GM18508 (cell line): ENCODE measurements around the gene FBXO3.
A peak's percentile ranks its signal among the peaks of the same experiment; 100 is the strongest.

Experiments used
- ATAC-seq: cut with Tn5 transposase; IDR thresholded peaks from one replicate; pipeline ENCODE4 v1.9.1; 2021; ENCODE audit warnings: moderate number of reproducible peaks; ENCODE audit not compliant: insufficient read depth, unreplicated experiment

FBXO3 gene

GRCh38 chr11:33773404-33773986, 825 bp downstream of the FBXO3 start:
- ATAC-seq = no peak

GRCh38 chr11:33772870-33773269, 1.4 kb downstream of the FBXO3 start:
- ATAC-seq = no peak

- ATAC-seq = no peak
Measured at GRCh38 chr11:33772300-33772699, 2.0 kb downstream of the FBXO3 start.

GRCh38 chr11:33770236-33770635, 4.1 kb downstream of the FBXO3 start:
- no peak for ATAC-seq

- ATAC-seq = no peak
Measured at GRCh38 chr11:33769542-33769941, 4.8 kb downstream of the FBXO3 start.

- no peak for ATAC-seq
Measured at GRCh38 chr11:33767624-33768023, 6.7 kb downstream of the FBXO3 start.

- ATAC-seq = no peak
Measured at GRCh38 chr11:33766085-33766484, 8.2 kb downstream of the FBXO3 start.

GRCh38 chr11:33761471-33761870, 12.8 kb downstream of the FBXO3 start:
- ATAC-seq = peak; percentile 70

- peak; percentile 95 for ATAC-seq
Measured at GRCh38 chr11:33753304-33753967, 20.9 kb downstream of the FBXO3 start.

GRCh38 chr11:33751878-33752277, 22.4 kb downstream of the FBXO3 start:
- no peak for ATAC-seq

- no peak for ATAC-seq
Measured at GRCh38 chr11:33747979-33748378, 26.3 kb downstream of the FBXO3 start.

- ATAC-seq = no peak
Measured at GRCh38 chr11:33743291-33743690, 31.0 kb downstream of the FBXO3 start.

GRCh38 chr11:33742249-33742851, 32.0 kb downstream of the FBXO3 start:
- ATAC-seq = no peak

- no peak for ATAC-seq
Measured at GRCh38 chr11:33741806-33742205, 32.5 kb downstream of the FBXO3 start.

- no peak for ATAC-seq
Measured at GRCh38 chr11:33737362-33737821, 36.9 kb downstream of the FBXO3 start.

- peak; percentile 24 for ATAC-seq
Measured at GRCh38 chr11:33736148-33736812, 38.0 kb downstream of the FBXO3 start, which contains the start of gene CD59. CD59 (minus strand) TSS chr11:33736423; CDS start chr11:33722445, 13,978 bp downstream.

GRCh38 chr11:33735271-33736147, 38.8 kb downstream of the FBXO3 start:
- ATAC-seq = peak; percentile 49

GRCh38 chr11:33734441-33735270, 39.7 kb downstream of the FBXO3 start:
- no peak for ATAC-seq

- no peak for ATAC-seq
Measured at GRCh38 chr11:33733980-33734379, 40.3 kb downstream of the FBXO3 start.
